GM23248 (cell line): ENCODE results near the gene VPS54. TPM values are rescaled to one million over a fixed set of nuclear protein-coding genes. Genes with fewer than 3 reads are reported as not detected.
"Not testable (repeated sequence)": the region's sequence is repeated elsewhere in the genome, so short reads cannot be mapped to it uniquely, and the experiment has no call there.

Experiments
- DNase-seq: peaks from one replicate; pipeline ENCODE4 v3.0.0-alpha.2; 2015
- H2AFZ ChIP-seq: fragments of 200-600 bp; sonication (generic); 2 replicates; pipeline ENCODE4 v1.6.1; 2016; ENCODE audit warnings: antibody characterized with exemption
- H3F3A ChIP-seq: fragments of 200-600 bp; sonication (generic); 2 replicates; pipeline ENCODE4 v1.6.1; 2016; ENCODE audit warnings: mild to moderate bottlenecking, antibody characterized with exemption, mixed run types; ENCODE audit not compliant: insufficient read depth
- H3K27ac ChIP-seq: fragments of 200-600 bp; sonication (generic); 2 replicates; pipeline ENCODE4 v1.5.1; 2016; ENCODE audit warnings: mild to moderate bottlenecking
- H3K27me3 ChIP-seq: fragments of 200-600 bp; sonication (generic); replicated peaks from 2 replicates; pipeline ENCODE4 v1.6.1; 2016; ENCODE audit warnings: mild to moderate bottlenecking; ENCODE audit not compliant: insufficient read depth
- H3K36me3 ChIP-seq: fragments of 200-600 bp; sonication (generic); 2 replicates; pipeline ENCODE4 v1.6.1; 2016; ENCODE audit warnings: low read depth, mild to moderate bottlenecking
- H3K4me1 ChIP-seq: fragments of 200-600 bp; sonication (generic); 2 replicates; pipeline ENCODE4 v1.6.1; 2016; ENCODE audit warnings: mild to moderate bottlenecking; ENCODE audit not compliant: insufficient read depth
- H3K4me2 ChIP-seq: fragments of 200-600 bp; sonication (generic); one replicate; pipeline ENCODE4 v1.6.1; 2016; ENCODE audit warnings: mild to moderate bottlenecking; ENCODE audit not compliant: unreplicated experiment
- H3K4me3 ChIP-seq: fragments of 200-600 bp; sonication (generic); 2 replicates; pipeline ENCODE4 v1.5.1; 2016; ENCODE audit warnings: mild to moderate bottlenecking
- H3K79me2 ChIP-seq: fragments of 200-600 bp; sonication (generic); 2 replicates; pipeline ENCODE4 v1.6.1; 2016; ENCODE audit warnings: mild to moderate bottlenecking; ENCODE audit not compliant: insufficient read depth
- H3K9ac ChIP-seq: fragments of 200-600 bp; sonication (generic); 2 replicates; pipeline ENCODE4 v1.6.1; 2016; ENCODE audit warnings: mild to moderate bottlenecking
- H3K9me2 ChIP-seq: fragments of 200-600 bp; sonication (generic); 2 replicates; pipeline ENCODE4 v1.6.1; 2016; ENCODE audit warnings: mixed run types, mild to moderate bottlenecking, moderate library complexity; ENCODE audit not compliant: insufficient read depth
- H3K9me3 ChIP-seq: fragments of 200-600 bp; sonication (generic); one replicate; pipeline ENCODE4 v1.6.1; 2017; ENCODE audit warnings: low read depth
- H4K20me1 ChIP-seq: fragments of 200-600 bp; sonication (generic); 2 replicates; pipeline ENCODE4 v1.6.0; 2016; ENCODE audit not compliant: insufficient read depth
- EZH2 ChIP-seq: fragments of 200-600 bp; sonication (generic); IDR thresholded peaks from 2 replicates; pipeline ENCODE4 v1.6.1; 2018; ENCODE audit warnings: antibody characterized with exemption, mild to moderate bottlenecking; ENCODE audit not compliant: insufficient read depth, poor library complexity, severe bottlenecking
- EZH2phosphoT487 ChIP-seq: fragments of 200-600 bp; sonication (generic); IDR thresholded peaks from 2 replicates; pipeline ENCODE4 v1.6.1; 2018; ENCODE audit warnings: antibody characterized with exemption, moderate library complexity, mild to moderate bottlenecking, low read depth; ENCODE audit not compliant: insufficient read depth
- WGBS, 2 experiments: methylation state at CpG; one replicate each; pipeline ENCODE4 v1.1.6; 2015 to 2017; ENCODE audit warnings: low lambda C conversion rate in 2 of 2, low coverage in 1 of 2; ENCODE audit errors: missing lambda C conversion rate in 2 of 2; 5-methylcytosine and 5-hydroxymethylcytosine counted together
- in situ Hi-C: fragments of 300-500 bp; cut with MboI; formaldehyde crosslinking; loops from 2 replicates; pipeline ENCODE4 v1.15.0; 2020
- polyA plus RNA-seq: library from polyadenylated mRNA; unstranded; fragments of >200 nt; fragmentation: Nextera tagmentation; extraction: Ambion mirVana; gene quantifications from 2 replicates; pipeline ENCODE4 v1.2.1, GENCODE V29; 2016
- total RNA-seq: library from RNA; depleted of rRNA; stranded (reverse); fragments of >200 nt; shearing (Covaris generic); gene quantifications from 2 replicates; pipeline ENCODE4 v1.2.3, GENCODE V29; 2014

The VPS54 gene
- total and polyA plus RNA-seq, 2 experiments from 2014 or later = 6.5 to 12.9 TPM

- Histone ChIP-seq H4K20me1 (peaks cover 9% of the 10 kb centered on the region; the same call in 1 of the 2 replicates), H3K27ac (peak overlapping the region; percentile 65)
Measured at GRCh38 chr2:63850649-63851048, 168.6 kb downstream of the VPS54 start.

GRCh38 chr2:63850204-63850571 is 169.0 kb downstream of the VPS54 start:
- Histone ChIP-seq H3K27ac (peak overlapping the region; percentile 65), H3K79me2 (peaks cover 100% of the 10 kb centered on the region), H3K9ac (peak overlapping the region; percentile 58), H4K20me1 (peaks cover 9% of the 10 kb centered on the region; the same call in 1 of the 2 replicates), H3K4me3 (peak overlapping the region; percentile 54), H3K9me3 (no peaks in the 10 kb centered on the region), H3F3A (peaks cover 25% of the 10 kb centered on the region), H3K27me3 (no peaks in the 10 kb centered on the region), H2AFZ (peak overlapping the region; percentile 43; the same call in 1 of the 2 replicates), H3K9me2 (no peaks in the 10 kb centered on the region), H3K4me1 (peaks cover 65% of the 10 kb centered on the region), H3K4me2 (peak overlapping the region; percentile 83), H3K36me3 (no peaks in the 10 kb centered on the region)
- no peak for DNase-seq
- WGBS, 2 experiments = 91 to 100% methylated on average over 1 of the region's 1 CpG
- TF ChIP-seq EZH2phosphoT487 = no peak
- no peak for TF ChIP-seq EZH2
- in situ Hi-C loops = loop anchor here (10.0 kb wide), 1 partner anchor 165 kb away; no protein-coding TSS in a partner anchor

More at GRCh38 chr2:63850649-63851048, 168.6 kb downstream of the VPS54 start:
- H3K36me3 ChIP-seq = no peaks in the 10 kb centered on the region
- no peak for DNase-seq
- no peaks in the 10 kb centered on the region for H3K9me2 ChIP-seq
- H3K4me3 ChIP-seq = no peak overlapping the region
- no peaks in the 10 kb centered on the region for H3K9me3 ChIP-seq
- 0 out of 2 replicates have a peak overlapping the region, but pooled peaks have one; percentile 58 for H3K9ac ChIP-seq
- peaks cover 62% of the 10 kb centered on the region for H3K4me1 ChIP-seq
- H3K27me3 ChIP-seq = no peaks in the 10 kb centered on the region
- in situ Hi-C loops = loop anchor here (10.0 kb wide), 1 partner anchor 166 kb away; no protein-coding TSS in a partner anchor
- TF ChIP-seq EZH2phosphoT487 (no peak), EZH2 (no peak)
- H2AFZ ChIP-seq = no peak overlapping the region
- H3F3A ChIP-seq = peaks cover 25% of the 10 kb centered on the region
- H3K79me2 ChIP-seq = peaks cover 100% of the 10 kb centered on the region
- H3K4me2 ChIP-seq = peak overlapping the region; percentile 83

- Histone ChIP-seq H3K36me3 (no peaks in the 10 kb centered on the region), H4K20me1 (peaks cover 6% of the 10 kb centered on the region; the same call in 1 of the 2 replicates), H2AFZ (peak overlapping the region; percentile 43), H3K4me2 (peak overlapping the region; percentile 83), H3F3A (peaks cover 25% of the 10 kb centered on the region), H3K4me1 (peaks cover 65% of the 10 kb centered on the region), H3K9ac (peak overlapping the region; percentile 58), H3K4me3 (peak overlapping the region; percentile 54), H3K27me3 (no peaks in the 10 kb centered on the region), H3K9me3 (no peaks in the 10 kb centered on the region), H3K27ac (peak overlapping the region; percentile 65), H3K9me2 (no peaks in the 10 kb centered on the region), H3K79me2 (peaks cover 100% of the 10 kb centered on the region)
- peak; percentile 39 for DNase-seq
- TF ChIP-seq EZH2phosphoT487 (no peak), EZH2 (no peak)
- 39 to 44% methylated on average over 7 of the region's 7 CpGs for WGBS, 2 experiments
- in situ Hi-C loops = loop anchor here (10.0 kb wide), 1 partner anchor 165 kb away; no protein-coding TSS in a partner anchor
Measured at GRCh38 chr2:63849381-63850203, 169.6 kb downstream of the VPS54 start.

GRCh38 chr2:63847571-63847970 is 171.7 kb downstream of the VPS54 start:
- H2AFZ ChIP-seq, H3K27ac ChIP-seq, H3K9ac ChIP-seq, H4K20me1 ChIP-seq, H3K9me3 ChIP-seq, H3K4me3 ChIP-seq, DNase-seq, H3K36me3 ChIP-seq, in situ Hi-C loops, H3K4me2 ChIP-seq, H3K9me2 ChIP-seq, H3K27me3 ChIP-seq: not testable (repeated sequence)
- Histone ChIP-seq H3F3A (peaks cover 40% of the 10 kb centered on the region), H3K79me2 (peaks cover 100% of the 10 kb centered on the region), H3K4me1 (peaks cover 63% of the 10 kb centered on the region)
- 90 to 99% methylated on average over 4 of the region's 4 CpGs for WGBS, 2 experiments
